NCI-H774 (cell line): ENCODE results near the gene ABCA3.
"Not testable (repeated sequence)": the region's sequence is repeated elsewhere in the genome, so short reads cannot be mapped to it uniquely, and the experiment has no call there.

Experiments
- DNase-seq: peaks from one replicate; lab custom pipeline; 2025; lab: John Stamatoyannopoulos, UW

ABCA3 gene

GRCh38 chr16:2252806-2253148, 87.8 kb downstream of the ABCA3 start:
- DNase-seq = no peak

- peak; percentile 78 for DNase-seq
Measured at GRCh38 chr16:2251296-2252111, 89.0 kb downstream of the ABCA3 start, which contains the start of gene ECI1. ECI1 (minus strand) TSS chr16:2251587; CDS start chr16:2251566, 21 bp downstream.

GRCh38 chr16:2250652-2251295, 89.8 kb downstream of the ABCA3 start:
- DNase-seq = no peak

- no peak for DNase-seq
Measured at GRCh38 chr16:2246301-2246885, 94.1 kb downstream of the ABCA3 start.

GRCh38 chr16:2244926-2245795, 95.4 kb downstream of the ABCA3 start:
- no peak for DNase-seq

- DNase-seq = no peak
Measured at GRCh38 chr16:2244301-2244700, 96.2 kb downstream of the ABCA3 start.

GRCh38 chr16:2243781-2244180, 96.7 kb downstream of the ABCA3 start:
- DNase-seq = no peak

- no peak for DNase-seq
Measured at GRCh38 chr16:2243031-2243528, 97.4 kb downstream of the ABCA3 start.

- DNase-seq = no peak
Measured at GRCh38 chr16:2242598-2242997, 97.9 kb downstream of the ABCA3 start.

- DNase-seq = not testable (repeated sequence)
Measured at GRCh38 chr16:2240331-2240730, 100.2 kb downstream of the ABCA3 start.

GRCh38 chr16:2238838-2239675, 101.5 kb downstream of the ABCA3 start:
- no peak for DNase-seq

- DNase-seq = no peak
Measured at GRCh38 chr16:2238150-2238837, 102.2 kb downstream of the ABCA3 start.

GRCh38 chr16:2237493-2238149, 102.9 kb downstream of the ABCA3 start:
- DNase-seq = no peak

- no peak for DNase-seq
Measured at GRCh38 chr16:2237102-2237482, 103.4 kb downstream of the ABCA3 start.

GRCh38 chr16:2236337-2237101, 104.0 kb downstream of the ABCA3 start, which contains the start of gene DNASE1L2:
DNASE1L2 (plus strand) TSS chr16:2236444; CDS start chr16:2236817, 373 bp downstream.
- no peak for DNase-seq

GRCh38 chr16:2235695-2236336, 104.7 kb downstream of the ABCA3 start:
- DNase-seq = no peak

- no peak for DNase-seq
Measured at GRCh38 chr16:2235234-2235651, 105.3 kb downstream of the ABCA3 start.

- no peak for DNase-seq
Measured at GRCh38 chr16:2234813-2235170, 105.7 kb downstream of the ABCA3 start.
